GM18951 (cell line): ENCODE measurements around the gene MSL3B.

ENCODE experiments used
- POLR2A ChIP-seq: IDR thresholded peaks from 4 replicates; pipeline ENCODE4 v1.6.1; 2011; ENCODE audit warnings: mild to moderate bottlenecking; ENCODE audit not compliant: insufficient read length, insufficient read depth; ENCODE audit errors: extremely low read depth
- in situ Hi-C: fragments of 300-500 bp; cut with MboI; formaldehyde crosslinking; loops from one replicate; pipeline ENCODE4 v1.12.0; 2022; ENCODE audit warnings: low sequenced_read_pairs, mixed read lengths, inconsistent platforms; ENCODE audit not compliant: unreplicated experiment

MSL3B gene

DNA sequence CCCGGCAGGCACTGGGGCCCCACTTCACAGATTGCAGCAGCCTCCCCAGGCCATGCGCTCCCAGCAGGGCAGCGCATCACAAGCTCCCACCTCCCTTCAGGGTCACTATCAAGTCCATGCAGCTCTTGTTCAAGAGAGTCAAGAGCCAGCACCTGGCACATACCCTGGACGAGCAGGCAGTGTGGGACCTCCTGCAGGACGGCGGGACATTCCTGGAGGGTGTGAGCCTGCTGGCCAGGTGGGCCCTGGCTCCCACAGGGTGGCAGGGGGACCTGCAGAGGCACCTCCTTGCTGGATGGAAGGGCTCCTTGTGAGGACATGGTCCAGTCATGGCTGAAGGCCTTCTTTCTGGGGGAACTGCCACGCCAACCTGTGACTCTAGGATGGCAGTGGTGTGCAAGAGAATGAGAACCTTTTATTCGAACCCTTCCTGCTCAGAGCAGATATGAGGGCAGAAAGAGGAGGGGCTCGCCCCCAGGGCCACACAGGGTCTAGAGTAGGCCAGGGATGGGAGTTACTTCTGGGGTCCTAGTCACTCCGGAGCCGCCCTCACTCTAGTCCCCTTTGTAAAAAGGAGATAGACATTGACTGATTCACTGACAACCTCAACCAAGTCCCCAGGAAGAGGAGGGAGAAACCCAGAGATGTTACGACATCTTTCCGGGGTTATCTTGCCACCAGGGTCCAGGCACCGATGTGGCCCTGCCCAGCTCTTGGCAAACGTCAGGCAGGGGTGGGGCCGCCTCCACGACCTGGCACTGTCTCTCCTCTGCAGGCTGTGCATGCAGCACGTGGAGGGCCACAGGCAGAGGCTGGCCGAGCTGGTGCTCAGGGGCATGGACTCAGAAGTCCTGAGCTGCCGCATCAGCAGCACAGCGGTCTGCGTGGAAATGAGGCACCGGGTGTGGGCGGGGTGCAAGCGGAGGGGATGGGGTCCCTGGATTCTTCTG is 45.1 kb downstream of the MSL3B start:
- in situ Hi-C loops, result no loop called here
- no peak for TF ChIP-seq POLR2A

DNA sequence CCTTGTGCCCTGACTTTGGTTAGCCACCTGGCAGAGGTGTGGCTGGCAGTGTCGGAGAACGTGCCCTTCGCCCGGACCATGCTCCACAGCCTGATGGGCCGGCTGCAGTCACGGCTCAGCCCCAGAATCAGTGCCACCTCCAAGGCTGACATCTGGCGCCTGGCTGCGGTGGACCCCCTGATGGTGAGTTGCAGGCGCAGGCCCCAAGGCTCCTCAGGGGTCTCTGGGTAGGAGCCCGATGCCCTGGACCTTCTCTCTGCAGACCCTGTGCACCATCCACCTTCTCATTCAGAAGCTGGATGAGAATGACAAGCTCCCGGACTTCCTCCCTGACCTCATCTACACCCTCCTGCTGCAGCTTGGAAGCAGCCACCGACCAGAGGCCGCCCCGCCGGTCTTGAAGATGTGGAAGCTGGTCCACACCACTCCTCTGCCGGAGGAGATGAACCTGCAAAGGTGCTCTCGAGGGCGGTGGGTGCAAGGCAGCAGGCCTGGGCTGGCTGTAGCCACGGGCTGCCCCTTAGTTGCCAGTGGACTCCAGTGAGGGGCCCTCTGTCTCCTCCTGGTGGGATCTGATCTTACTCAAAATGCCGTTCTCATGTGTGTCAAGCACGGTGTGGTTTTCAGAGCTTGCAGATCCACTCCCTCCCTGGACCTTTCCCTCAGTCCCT is 46.0 kb downstream of the MSL3B start:
- in situ Hi-C loops, result no loop called here
- no peak for TF ChIP-seq POLR2A

DNA sequence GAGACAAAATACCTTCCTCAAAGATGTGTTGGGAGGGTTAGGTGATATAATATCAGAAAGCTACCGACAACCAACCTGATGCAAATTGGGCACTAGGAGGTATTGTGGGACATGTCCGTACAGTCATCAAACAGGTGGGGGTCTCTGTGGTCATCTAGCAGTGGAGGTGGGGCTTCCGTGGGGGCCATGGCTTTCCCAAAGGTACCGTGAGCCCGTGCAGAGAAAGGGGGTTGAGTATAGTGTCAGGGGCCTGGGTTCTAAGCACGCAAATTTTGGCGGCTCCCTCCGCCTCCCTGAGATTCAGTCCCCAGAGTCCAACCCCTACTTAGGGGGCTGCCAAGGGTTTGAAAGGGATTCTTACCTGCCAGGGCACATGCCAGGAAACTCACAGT is 46.5 kb downstream of the MSL3B start:
- in situ Hi-C loops, result no loop called here

DNA sequence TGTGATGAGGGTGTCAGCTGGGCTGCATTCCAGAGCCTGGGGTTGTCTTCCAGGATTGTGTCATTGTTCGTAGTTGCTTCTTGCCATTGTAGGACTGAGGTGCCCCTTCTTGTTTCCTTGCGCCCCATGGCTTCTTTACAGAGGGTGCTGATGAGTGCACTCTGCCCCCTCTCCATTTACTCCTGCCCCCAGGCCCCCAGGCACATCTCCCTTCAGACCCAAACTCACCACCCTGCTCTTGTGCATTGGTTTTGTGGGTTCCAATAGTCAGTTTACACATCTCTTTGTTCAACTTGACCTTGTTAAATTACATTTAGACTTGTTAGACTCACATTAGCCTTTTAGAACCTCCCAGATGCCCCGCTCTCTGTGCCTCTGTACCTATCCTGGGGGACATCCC is 47.0 kb downstream of the MSL3B start:
- in situ Hi-C loops, result no loop called here
- TF ChIP-seq POLR2A, result no peak

More for the DNA sequence above, 46.5 kb downstream of the MSL3B start:
- TF ChIP-seq POLR2A, result no peak

DNA sequence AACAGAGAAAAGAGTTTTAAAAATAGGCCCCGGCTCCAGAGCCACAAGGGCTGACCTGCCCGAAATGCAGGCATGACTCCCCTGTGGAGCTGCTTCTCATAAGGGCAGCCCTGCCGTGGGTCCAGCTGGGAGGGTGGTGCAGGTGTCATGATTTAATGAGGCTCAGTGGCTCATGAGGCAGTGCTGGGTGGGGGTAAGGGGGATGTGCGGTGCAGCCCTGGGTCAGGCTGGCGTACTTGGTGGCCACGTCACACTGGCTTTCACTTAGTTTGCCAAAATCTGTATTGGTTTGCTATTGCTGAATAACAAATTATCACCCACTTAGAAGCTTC is 47.4 kb downstream of the MSL3B start:
- in situ Hi-C loops, result no loop called here
- no peak for TF ChIP-seq POLR2A

DNA sequence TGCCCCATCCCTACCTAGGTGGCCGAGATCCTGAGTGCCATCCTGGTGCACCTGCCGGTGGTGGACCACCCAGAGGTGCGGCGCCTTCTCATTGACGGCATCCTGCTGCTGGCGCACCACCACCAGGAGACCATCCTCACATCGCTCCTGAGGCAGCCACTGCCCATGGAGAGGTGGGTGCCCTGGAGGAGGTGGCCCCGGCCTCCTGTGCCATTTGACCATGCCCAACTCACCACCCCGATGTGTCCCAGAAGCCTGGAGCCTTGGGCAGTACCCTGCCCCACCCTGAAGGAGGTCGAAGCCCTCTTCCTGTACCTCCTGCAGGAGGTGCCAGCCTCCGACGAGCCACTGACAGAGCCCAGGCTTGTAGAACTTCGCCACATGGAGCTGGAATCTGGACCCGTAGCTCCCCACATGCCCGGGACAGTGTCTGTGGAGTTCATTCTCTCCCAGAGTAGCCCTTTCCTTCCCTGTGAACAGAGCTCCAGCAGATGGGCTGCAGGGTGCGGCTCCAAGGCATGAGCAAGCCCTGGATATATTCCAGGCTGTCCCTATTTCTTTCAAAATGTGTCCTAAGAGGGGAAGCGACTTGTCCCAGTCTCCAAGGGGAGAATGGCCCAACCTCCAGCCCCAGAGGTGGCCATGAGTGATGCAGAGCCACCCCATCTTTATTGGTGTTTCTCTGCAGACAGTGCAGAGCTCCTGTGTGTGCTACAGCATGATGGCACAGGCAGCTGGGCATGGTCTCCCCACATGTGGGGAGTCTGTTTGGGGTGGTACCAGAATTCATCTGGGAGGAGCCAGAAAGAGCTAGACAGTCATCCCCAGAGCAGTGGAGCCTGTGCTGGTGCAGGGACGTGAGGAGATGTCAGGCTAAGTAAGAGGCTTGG is 48.1 kb downstream of the MSL3B start:
- in situ Hi-C loops, result no loop called here
- TF ChIP-seq POLR2A, result no peak

DNA sequence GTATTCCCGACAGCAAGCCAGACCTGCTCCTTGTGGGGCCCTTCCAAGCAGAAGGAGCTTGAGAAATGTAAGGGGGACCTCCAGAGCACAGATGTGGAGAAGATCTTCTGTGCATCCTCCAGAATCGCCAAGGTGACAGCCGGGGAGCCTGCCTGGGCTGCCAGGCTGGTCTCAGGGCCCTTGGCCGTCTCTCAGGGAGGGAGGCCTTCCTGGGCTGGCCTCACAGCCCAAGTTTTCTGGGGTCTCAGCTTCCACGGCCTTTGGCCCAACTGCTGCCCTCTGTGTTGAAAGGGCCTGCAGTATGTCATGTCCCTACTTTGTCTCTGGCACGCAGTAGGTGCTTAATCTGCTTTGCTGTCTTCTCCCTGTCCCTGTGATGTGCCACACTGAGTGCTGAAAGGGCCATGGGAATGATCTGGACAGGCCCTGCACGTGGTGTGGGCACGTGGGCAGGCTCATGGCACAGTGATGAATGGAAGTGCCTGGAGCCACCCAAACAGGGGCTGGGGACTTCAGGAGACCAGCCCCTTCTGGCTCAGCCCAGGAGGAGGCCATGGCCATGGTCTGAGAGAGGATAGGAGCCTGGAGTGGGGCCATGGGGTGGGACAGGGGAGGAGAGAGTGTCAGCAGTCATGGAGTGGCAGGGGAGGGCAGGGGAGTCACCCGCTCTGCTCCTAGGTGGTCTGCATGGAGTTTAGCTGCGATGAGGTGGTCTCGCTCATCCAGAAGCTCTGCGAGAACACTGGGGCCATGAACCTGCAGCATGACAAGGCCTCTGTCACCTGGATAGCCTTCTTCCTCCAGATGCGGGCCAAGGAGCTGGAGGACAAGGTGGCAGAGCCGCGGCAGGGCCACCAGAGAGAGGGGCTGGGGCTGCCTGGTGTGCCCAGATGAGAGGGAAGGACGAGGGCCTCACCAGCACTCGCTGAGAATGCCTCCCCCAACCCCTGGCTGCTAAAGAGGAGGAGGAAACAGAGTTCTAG is 49.3 kb downstream of the MSL3B start:
- no peak for TF ChIP-seq POLR2A
- in situ Hi-C loops, result no loop called here

DNA sequence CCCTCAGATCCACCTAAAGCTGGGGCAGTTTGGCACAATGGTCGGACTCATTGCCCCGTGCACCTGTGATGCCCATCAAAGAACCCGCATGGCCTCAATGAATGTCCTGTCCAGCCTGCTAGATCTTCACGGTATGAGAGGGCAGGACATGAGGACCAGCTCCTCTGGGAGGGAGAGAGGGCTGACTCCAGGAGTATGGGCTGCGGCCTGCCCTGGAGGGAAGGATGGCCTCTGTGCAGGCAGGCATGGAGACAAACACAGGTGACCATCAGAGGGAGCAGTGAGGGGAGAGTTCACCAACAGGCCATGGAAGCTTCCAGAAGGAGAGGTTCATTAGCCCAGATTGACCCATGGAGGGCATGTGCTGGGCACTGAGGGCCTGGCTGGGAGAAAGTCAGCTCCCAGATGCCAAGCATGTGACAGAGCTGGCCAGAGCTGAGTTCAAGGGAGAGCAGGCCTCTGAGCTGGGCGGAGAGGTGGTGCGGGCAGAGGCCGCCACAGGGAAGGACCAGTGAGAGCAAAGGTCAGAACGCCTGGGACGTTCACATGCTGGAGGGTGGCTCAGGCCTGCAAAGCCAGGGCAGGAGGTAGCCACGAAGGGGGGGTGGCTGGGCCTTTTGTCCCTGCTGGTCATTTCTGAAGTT is 50.1 kb downstream of the MSL3B start:
- in situ Hi-C loops, result no loop called here
- no peak for TF ChIP-seq POLR2A

DNA sequence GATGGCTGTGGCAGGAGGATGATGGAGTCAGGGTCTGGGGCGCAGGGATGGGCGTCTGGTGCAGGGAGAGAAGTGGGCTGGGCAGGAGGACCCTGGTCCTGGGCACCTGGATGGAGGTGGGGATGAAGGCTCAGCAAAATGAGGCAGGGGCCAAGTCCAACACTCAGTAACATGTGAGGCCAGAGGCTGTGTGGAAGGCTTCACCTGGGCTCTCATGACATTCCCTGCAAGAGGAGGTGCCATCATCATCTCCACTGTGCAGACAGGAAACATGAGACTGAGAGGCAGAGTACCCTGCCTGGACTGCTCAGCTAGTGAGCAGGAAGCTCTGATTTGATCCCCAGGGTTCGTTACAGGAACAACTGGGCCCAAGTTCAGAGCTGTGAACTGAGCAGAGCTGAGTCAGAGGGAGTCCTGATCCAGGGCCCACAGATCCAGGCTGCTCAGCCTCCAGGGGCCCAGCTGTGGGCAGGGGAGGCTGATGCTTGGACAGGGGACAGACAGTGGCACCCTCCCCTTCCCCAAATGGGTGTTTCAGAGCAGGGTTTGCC is 50.8 kb downstream of the MSL3B start:
- no peak for TF ChIP-seq POLR2A
- in situ Hi-C loops, result no loop called here

DNA sequence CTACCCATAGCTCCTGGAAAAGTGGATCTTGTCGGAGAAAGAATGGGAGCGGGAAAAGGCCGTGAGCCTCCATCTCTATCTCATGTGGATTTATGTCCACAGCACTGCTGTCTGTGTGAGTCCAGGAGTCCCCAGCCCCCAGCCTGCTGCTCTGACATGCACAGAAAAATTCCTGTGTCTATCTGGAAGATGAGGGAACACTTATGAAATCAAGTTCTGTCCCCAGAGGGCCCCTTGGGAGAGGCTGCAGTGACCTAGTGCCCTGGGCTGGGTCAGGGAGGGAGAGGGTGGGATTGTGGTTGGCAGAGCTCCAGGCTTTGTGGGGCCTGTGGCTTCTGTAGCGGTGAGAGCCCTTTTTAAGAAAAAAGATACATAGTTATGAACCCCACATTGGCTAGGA is 51.4 kb downstream of the MSL3B start:
- TF ChIP-seq POLR2A, result no peak
- in situ Hi-C loops, result no loop called here

DNA sequence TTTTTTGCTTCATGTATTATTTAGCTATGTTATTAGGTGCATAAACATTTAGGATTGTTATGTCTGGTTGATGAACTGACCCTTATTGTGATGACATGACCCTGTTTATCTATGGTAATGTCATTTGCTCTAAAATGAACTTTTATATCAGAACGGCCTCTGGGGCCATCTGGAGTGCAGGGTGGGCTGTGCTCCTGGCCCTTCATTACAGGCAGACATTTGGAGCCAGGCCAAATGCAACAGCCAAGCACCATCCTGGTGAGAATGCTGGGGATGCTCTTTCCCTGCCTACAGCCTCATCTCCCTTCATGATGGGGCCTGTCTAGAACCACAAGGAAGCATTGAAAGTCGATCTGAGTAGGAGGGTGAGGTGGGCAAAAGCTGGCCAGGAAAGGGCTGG is 51.9 kb downstream of the MSL3B start:
- TF ChIP-seq POLR2A, result no peak
- in situ Hi-C loops, result no loop called here

DNA sequence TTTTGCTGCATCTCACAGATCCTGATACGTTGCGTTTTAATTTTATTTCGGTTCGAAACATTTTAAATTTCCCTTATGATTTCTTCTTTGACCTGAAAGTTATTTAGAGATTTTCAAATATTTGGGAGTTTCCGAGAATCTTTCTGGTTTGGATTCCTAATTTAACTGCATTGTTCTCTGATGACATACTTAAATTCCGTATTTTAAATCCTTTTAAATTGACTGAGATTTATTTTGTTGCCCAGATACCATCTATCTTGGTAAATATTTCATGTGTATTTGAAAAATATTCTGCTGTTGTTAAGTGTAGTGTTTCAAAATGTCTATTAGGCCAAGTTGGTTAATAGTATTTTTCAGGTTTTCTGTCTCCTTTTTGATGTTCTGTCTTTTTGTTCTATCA is 52.3 kb downstream of the MSL3B start:
- in situ Hi-C loops, result no loop called here
- TF ChIP-seq POLR2A, result no peak
